Adrenal gland (tissue), 5 donors: ENCODE results near the gene PIAS1.

Experiments used
- POLR2A ChIP-seq, 2 donors: fragments of 450-650 bp; IDR thresholded peaks; one replicate each; pipeline ENCODE4 v1.6.1; 2017; ENCODE audit warnings: antibody characterized with exemption in 2 of 2, mild to moderate bottlenecking in 2 of 2, moderate library complexity in 1 of 2
- TF ChIP-seq, protein P1 (sequence below), 6 experiments: fragments of 450-650 bp in 4 of 6; fragments of 200-600 bp in 2 of 6; sonication (generic) in 1 of 6; IDR thresholded peaks; 1 replicate in 5 of 6; 2 replicates in 1 of 6; pipeline versions ENCODE4 v1.5.1 to v1.8.0; 2016 to 2021; ENCODE audit warnings: antibody characterized with exemption in 6 of 6, mild to moderate bottlenecking in 2 of 6, moderate library complexity in 1 of 6
- donor health status: DM: no; HTN: no; CAD: no.

GRCh38 chr15:68056097-68056865 lies 2.2 kb downstream of the PIAS1 start:
- TF ChIP-seq, protein P1, sequence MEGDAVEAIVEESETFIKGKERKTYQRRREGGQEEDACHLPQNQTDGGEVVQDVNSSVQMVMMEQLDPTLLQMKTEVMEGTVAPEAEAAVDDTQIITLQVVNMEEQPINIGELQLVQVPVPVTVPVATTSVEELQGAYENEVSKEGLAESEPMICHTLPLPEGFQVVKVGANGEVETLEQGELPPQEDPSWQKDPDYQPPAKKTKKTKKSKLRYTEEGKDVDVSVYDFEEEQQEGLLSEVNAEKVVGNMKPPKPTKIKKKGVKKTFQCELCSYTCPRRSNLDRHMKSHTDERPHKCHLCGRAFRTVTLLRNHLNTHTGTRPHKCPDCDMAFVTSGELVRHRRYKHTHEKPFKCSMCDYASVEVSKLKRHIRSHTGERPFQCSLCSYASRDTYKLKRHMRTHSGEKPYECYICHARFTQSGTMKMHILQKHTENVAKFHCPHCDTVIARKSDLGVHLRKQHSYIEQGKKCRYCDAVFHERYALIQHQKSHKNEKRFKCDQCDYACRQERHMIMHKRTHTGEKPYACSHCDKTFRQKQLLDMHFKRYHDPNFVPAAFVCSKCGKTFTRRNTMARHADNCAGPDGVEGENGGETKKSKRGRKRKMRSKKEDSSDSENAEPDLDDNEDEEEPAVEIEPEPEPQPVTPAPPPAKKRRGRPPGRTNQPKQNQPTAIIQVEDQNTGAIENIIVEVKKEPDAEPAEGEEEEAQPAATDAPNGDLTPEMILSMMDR (IDR thresholded peaks at IDR 0.05): no peak
- no peak for TF ChIP-seq POLR2A (IDR thresholded peaks at IDR 0.05)
